Peyer's patch (tissue), 4 donors: Measurements from ENCODE around the gene TEX101. TPM values are rescaled to one million over a fixed set of nuclear protein-coding genes. Genes with fewer than 3 reads are reported as not detected.

Experiments
- DNase-seq, 3 donors: peaks; one replicate each; pipeline ENCODE4 v3.0.0-alpha.2; 2017 to 2019
- H3K27ac ChIP-seq, 4 donors: fragments of 200-600 bp; sonication (generic); one replicate each; pipeline ENCODE4 v1.5.1; 2016 to 2019
- H3K27me3 ChIP-seq, 2 donors: fragments of 200-600 bp; sonication (generic); one replicate each; pipeline ENCODE4 v1.5.1; 2019
- H3K36me3 ChIP-seq, 3 donors: fragments of 200-600 bp; sonication (generic); one replicate each; pipeline ENCODE4 v1.5.1; 2016 to 2019
- H3K4me1 ChIP-seq, 4 donors: fragments of 200-600 bp; sonication (generic); one replicate each; pipeline ENCODE4 v1.5.1; 2016 to 2019
- H3K4me3 ChIP-seq, 4 donors: fragments of 200-600 bp; sonication (generic); 1 replicate in 3 of 4; 2 replicates in 1 of 4; pipeline ENCODE4 v1.5.1; 2016 to 2019; ENCODE audit warnings: mild to moderate bottlenecking in 1 of 4
- H3K9me3 ChIP-seq, 4 donors: fragments of 200-600 bp; sonication (generic); one replicate each; pipeline ENCODE4 v1.5.1; 2016 to 2019; ENCODE audit warnings: mild to moderate bottlenecking in 1 of 4
- CTCF ChIP-seq, 6 experiments: fragments of 450-650 bp in 4 of 6; fragments of 200-600 bp in 2 of 6; sonication (generic) in 1 of 6; IDR thresholded peaks; one replicate each; pipeline ENCODE4 v1.5.1; 2017 to 2019; ENCODE audit warnings: antibody characterized with exemption in 6 of 6, mild to moderate bottlenecking in 3 of 6, moderate library complexity in 1 of 6
- POLR2A ChIP-seq, 2 donors: fragments of 450-650 bp; IDR thresholded peaks; one replicate each; pipeline ENCODE4 v1.5.1; 2017; ENCODE audit warnings: antibody characterized with exemption in 2 of 2, mild to moderate bottlenecking in 2 of 2, moderate library complexity in 2 of 2
- total RNA-seq, 4 donors: library from RNA; depleted of rRNA; stranded (reverse); fragments of >200 nt; gene quantifications; one replicate each; pipeline ENCODE4 v1.1.0, GENCODE V29; 2016

TEX101 gene
- total RNA-seq, 4 donors from 2014 or later = not detected

- Histone ChIP-seq H3K4me1 (peaks cover 0 to 6% (median 0%) of the 10 kb centered on the region in 4 donors), H3K27ac (no peak overlapping the region), H3K36me3 (no peaks in the 10 kb centered on the region), H3K9me3 (no peaks in the 10 kb centered on the region), H3K4me3 (no peak overlapping the region), H3K27me3 (no peaks in the 10 kb centered on the region)
- DNase-seq = no peak
- TF ChIP-seq POLR2A (IDR thresholded peaks at IDR 0.05) = no peak
Observed at GRCh38 chr19:43420954-43421353, 6.3 kb downstream of the TEX101 start.

- DNase-seq = no peak
- Histone ChIP-seq H3K4me3 (no peak overlapping the region), H3K4me1 (peaks cover 0 to 13% (median 0%) of the 10 kb centered on the region in 4 donors), H3K27me3 (no peaks in the 10 kb centered on the region), H3K36me3 (no peaks in the 10 kb centered on the region), H3K27ac (no peak overlapping the region), H3K9me3 (no peaks in the 10 kb centered on the region)
- no peak for TF ChIP-seq CTCF (IDR thresholded peaks at IDR 0.05)
- TF ChIP-seq POLR2A (IDR thresholded peaks at IDR 0.05) = no peak
Observed at GRCh38 chr19:43422000-43422688, 7.5 kb downstream of the TEX101 start.

GRCh38 chr19:43422689-43423066 is 8.0 kb downstream of the TEX101 start:
- Histone ChIP-seq H3K27ac (no peak overlapping the region), H3K9me3 (no peaks in the 10 kb centered on the region), H3K36me3 (no peaks in the 10 kb centered on the region), H3K4me3 (no peak overlapping the region), H3K27me3 (no peaks in the 10 kb centered on the region), H3K4me1 (peaks cover 0 to 13% (median 0%) of the 10 kb centered on the region in 4 donors)
- TF ChIP-seq POLR2A (IDR thresholded peaks at IDR 0.05) (no peak), CTCF (IDR thresholded peaks at IDR 0.05) (no peak)
- no peak for DNase-seq

GRCh38 chr19:43423779-43424178 is 9.1 kb downstream of the TEX101 start:
- Histone ChIP-seq H3K9me3 (no peaks in the 10 kb centered on the region), H3K36me3 (no peaks in the 10 kb centered on the region), H3K27me3 (no peaks in the 10 kb centered on the region), H3K27ac (no peak overlapping the region), H3K4me3 (no peak overlapping the region), H3K4me1 (peaks cover 0 to 13% (median 0%) of the 10 kb centered on the region in 4 donors)
- DNase-seq = no peak
- TF ChIP-seq POLR2A (IDR thresholded peaks at IDR 0.05) (no peak), CTCF (IDR thresholded peaks at IDR 0.05) (no peak)

GRCh38 chr19:43425567-43426392 is 11.1 kb downstream of the TEX101 start:
- peak overlapping the region in 3 of 4 donors; percentile 53 to 65 (median 60) for H3K27ac ChIP-seq

More at GRCh38 chr19:43425567-43426392, 11.1 kb downstream of the TEX101 start:
- DNase-seq = peak in 2 of 3 donors; percentile 87 to 90
- Histone ChIP-seq H3K9me3 (no peaks in the 10 kb centered on the region), H3K36me3 (no peaks in the 10 kb centered on the region), H3K27me3 (no peaks in the 10 kb centered on the region), H3K4me3 (peak overlapping the region in 1 of 4 donors; percentile 11), H3K4me1 (peaks cover 0 to 13% (median 0%) of the 10 kb centered on the region in 4 donors)
- no peak for TF ChIP-seq POLR2A (IDR thresholded peaks at IDR 0.05)
- TF ChIP-seq CTCF (IDR thresholded peaks at IDR 0.05) = peak in 4 of 6 experiments; percentile 23 to 61 (median 58)
